GM18909 (cell line): ENCODE data around the gene PIK3CB.
"Not testable (repeated sequence)": the region's sequence is repeated elsewhere in the genome, so short reads cannot be mapped to it uniquely, and the experiment has no call there.

Source experiments
- ATAC-seq: cut with Tn5 transposase; IDR thresholded peaks from one replicate; pipeline ENCODE4 v1.9.1; 2021; ENCODE audit warnings: mild to moderate bottlenecking; ENCODE audit not compliant: unreplicated experiment, poor library complexity

The PIK3CB gene

DNA sequence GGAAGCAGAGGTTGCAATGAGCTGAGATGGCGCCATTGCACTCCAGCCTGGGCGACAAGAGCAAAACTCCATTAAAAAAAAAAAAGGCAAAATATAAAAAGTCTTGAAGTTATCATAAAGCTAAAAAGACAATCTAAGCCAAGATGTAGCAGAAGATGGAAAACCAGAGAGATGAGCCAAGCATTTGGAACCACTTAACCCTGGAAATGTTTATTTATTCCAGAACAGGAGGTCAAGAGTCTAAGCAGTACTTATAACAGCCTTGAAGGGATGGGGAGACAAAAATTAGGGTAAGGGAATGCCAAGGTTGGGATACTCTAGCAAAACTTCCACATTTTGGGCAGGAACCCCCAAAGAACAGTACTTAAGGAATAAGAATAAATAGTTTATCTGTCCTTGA lies 196.1 kb downstream of the PIK3CB start:
- no peak for ATAC-seq

DNA sequence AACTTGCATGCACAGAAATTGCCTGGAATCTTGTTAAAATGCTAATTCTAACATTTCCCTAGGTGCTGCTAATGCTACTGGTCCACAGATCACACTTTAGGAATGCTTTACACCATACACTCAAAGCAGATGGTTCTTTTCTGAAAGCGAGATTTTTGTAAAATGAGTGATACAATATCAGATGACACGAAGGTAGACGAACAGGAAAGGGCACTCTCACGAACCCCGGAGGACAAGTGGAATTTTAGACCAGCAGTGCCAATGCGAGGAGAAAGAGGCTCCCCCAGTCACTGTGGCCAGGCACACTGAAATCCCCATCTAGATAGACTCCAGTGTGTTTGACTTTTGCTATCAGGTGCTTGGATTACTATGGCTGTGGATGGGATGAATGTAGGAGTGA lies 205.2 kb downstream of the PIK3CB start:
- ATAC-seq: no peak

DNA sequence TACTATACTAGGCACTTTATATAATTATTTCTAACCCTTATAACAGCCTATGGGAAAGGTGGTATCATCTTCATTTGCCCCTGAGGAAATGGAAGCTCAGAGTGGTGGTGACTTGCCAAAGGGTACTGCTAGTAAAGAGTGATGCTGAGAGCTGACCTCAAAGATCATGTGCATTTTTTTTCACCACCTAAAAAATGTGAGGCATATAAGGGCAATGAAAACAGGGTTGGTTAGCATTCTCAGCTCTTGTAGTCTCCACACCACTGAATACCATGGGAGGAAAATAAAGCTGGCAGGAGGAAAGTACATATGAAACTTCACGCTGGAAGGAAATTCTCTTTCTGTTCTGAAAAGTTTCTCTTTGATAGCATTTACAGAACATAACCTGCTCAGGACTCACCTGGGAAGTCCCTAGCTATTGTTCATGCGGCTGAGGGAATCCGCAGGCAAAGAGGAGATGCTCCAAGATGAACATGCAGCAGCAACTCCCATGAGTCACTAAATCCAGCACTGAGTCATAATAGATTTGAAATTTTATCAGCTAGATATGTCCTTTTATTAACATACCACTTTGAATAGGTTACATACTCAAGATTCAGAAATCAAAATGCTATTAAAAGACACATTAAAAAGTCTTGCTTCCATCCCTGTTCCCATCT lies 208.9 kb downstream of the PIK3CB start:
- ATAC-seq: no peak

DNA sequence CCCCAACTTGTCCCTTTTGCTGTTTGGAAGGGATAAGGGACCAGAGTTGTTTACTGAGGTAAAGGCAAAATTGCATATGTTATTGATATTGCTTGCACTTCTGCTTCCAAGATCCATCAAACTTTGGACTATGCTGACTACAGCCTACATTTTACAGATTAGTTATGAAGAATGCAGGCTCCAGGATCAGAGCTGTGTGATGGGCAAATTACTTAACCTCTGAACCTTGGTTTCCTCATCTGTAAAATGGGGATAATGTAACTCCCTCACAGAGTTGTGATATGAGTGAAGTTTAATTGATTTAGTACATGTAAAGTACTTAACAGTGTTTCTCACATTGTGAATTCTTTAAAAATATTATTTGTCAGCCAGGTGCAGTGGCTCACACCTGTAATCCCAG lies 210.2 kb downstream of the PIK3CB start:
- no peak for ATAC-seq

DNA sequence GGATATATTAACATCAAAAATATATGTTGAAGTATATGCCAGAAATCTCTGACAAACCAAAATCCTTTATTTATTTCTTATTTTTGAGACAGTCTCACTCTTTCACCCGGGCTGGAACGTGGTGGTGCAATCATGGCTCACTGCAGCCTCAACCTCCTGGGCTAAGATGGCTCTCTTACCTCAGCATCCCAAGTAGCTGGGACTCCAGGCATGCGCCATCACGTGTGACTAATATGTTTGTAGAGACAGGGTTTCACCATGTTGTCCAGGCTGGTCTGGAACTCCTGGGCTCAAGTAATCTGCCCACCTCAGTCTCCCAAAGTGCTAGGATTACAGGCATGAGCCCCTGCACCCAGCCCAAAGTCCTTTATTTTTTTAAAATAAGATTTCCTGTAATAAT lies 214.3 kb downstream of the PIK3CB start:
- no peak for ATAC-seq

DNA sequence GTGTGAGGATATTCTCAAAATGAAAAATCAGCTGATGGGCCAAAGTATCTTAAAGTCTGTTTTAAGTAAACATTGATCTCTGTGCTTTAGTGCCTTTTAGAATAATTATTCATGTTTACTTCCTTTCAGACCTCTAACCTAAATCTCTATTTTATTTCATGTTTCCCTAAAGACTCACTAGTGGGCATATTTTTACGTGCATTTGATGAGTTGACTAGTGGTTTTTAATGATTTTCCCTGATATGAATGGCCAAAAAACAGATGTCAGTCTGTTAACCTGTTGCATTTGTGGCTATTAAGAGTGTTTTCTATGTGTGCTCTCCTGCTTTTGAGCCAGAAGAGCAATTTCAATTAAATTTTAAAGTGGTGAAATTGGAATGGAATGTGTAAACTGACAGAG lies 219.3 kb downstream of the PIK3CB start:
- ATAC-seq: no peak

DNA sequence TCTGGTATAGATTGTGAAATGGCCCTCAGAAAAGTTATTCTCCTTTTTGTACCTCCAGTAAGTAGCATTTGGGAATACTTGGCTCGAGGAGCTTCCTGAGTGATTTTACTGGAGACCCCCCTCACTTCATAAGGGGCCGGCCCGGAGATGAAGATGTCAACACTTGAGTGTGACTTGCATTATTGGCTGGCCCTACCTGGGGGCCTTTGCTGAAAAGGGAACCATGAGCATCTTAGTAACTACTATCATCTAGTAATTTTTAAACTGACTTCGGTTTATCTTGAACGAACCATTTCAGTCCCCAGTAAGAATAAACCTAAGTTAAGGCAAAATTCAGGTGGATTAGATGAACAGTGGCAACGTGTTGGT lies 224.8 kb downstream of the PIK3CB start:
- no peak for ATAC-seq

DNA sequence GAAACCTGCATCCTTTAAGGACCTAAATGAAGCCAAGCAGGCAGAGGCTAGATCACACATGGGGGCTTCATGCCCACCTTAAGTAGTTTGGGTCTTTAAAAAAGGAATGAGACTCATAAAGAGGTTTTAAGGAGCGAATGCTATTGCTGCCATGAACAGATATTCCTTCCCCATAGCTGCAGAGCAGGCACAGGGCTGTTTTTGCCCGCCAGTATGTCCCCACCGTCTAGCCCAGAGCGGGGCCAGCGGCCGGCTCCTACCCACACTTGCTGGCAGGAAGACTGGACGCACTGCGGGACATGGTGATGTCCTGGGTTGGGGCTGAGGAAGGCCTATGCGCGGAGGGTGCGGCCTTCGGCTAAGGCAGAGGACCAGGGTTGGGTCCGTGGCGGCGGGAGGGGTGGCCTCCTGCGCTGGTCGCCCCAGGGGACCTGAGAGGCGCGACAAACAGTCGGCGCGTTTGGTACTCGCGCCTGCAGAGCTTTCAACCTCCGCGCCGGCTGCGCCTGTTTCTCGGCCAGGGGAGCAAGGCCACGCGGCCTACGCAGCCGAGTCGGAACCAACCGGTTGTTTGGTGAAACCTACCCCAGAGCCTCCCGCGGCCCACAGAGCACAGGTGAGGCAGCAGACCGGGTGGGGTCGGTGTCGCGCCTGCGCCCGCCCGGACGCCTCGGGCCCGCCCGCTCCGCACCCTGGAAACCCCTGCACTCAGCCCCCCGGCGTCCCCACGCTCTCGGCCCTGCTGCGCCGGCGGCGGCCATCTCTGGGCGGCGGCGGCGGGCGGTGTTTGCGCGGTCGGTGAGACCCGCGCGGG lies 226.2 kb downstream of the PIK3CB start, which contains the start of gene FAIM:
TSS of gene FAIM (plus strand) at position 450 of the 814 bp plus-strand sequence. CDS start 10,956 bp downstream, outside the sequence.
- peak; percentile 79 for ATAC-seq

DNA sequence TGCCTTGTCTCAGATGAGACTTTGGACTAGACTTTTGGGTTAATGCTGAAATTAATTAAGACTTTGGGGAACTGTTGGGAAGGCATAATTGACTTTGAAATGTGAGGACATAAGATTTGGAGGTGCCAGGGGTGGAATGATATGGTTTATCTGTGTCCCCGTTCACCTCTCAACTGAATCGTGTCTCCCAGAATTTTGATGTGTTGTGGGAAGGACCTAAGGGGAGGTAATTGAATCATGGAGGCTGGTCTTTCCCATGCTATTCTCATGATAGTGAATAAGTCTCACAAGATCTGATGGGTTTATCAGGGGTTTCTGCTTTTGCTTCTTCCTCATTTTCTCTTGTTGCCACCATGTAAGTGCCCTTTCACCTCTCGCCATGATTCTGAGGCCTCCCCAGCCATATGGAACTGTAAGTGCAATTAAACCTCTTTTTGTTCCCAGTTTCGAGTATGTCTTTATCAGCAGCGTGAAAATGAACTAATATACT lies 230.6 kb downstream of the PIK3CB start:
- not testable (repeated sequence) for ATAC-seq
